Activated naive CD8-positive, alpha-beta T cell treated with anti-CD3 and anti-CD28 coated beads for 36 hours (primary cell): ENCODE data around the gene NAPG. TPM values are rescaled to one million over a fixed set of nuclear protein-coding genes. Genes with fewer than 3 reads are reported as not detected.
A peak's percentile ranks its signal among the peaks of the same experiment; 100 is the strongest.
"Not testable (repeated sequence)": the region's sequence is repeated elsewhere in the genome, so short reads cannot be mapped to it uniquely, and the experiment has no call there.

ENCODE experiments used
- DNase-seq: peaks from one replicate; pipeline ENCODE4 v3.0.0; 2021
- H3K27ac Mint-ChIP-seq: one replicate; pipeline ENCODE4 v1.8.0; 2022; ENCODE audit warnings: mild to moderate bottlenecking, moderate library complexity, mixed read lengths
- H3K27me3 Mint-ChIP-seq: one replicate; pipeline ENCODE4 v1.8.0; 2022; ENCODE audit warnings: mild to moderate bottlenecking, mixed read lengths
- H3K36me3 Mint-ChIP-seq: one replicate; pipeline ENCODE4 v1.8.0; 2021; ENCODE audit warnings: mild to moderate bottlenecking, mixed read lengths
- H3K4me1 Mint-ChIP-seq: one replicate; pipeline ENCODE4 v1.8.0; 2021; ENCODE audit warnings: mixed read lengths
- H3K4me3 Mint-ChIP-seq: one replicate; pipeline ENCODE4 v1.8.0; 2022; ENCODE audit warnings: mild to moderate bottlenecking, moderate library complexity, mixed read lengths
- H3K9me3 Mint-ChIP-seq: one replicate; pipeline ENCODE4 v1.8.0; 2022; ENCODE audit warnings: mixed read lengths
- total RNA-seq, 2 experiments: library from RNA; stranded (reverse); gene quantifications; one replicate each; pipeline ENCODE4 v1.2.3, GENCODE V29; 2021

The NAPG gene
- total RNA-seq, 2 experiments from 2014 or later: 28.8 to 29.6 TPM

GRCh38 chr18:10497206-10497749 lies 28.5 kb upstream of the NAPG start:
- no peak overlapping the region for H3K27ac Mint-ChIP-seq
- H3K9me3 Mint-ChIP-seq: peaks cover 5% of the 10 kb centered on the region
- H3K4me1 Mint-ChIP-seq: peaks cover 10% of the 10 kb centered on the region
- no peak for DNase-seq
- peaks cover 2% of the 10 kb centered on the region for H3K36me3 Mint-ChIP-seq
- H3K27me3 Mint-ChIP-seq: peaks cover 12% of the 10 kb centered on the region
- no peak overlapping the region for H3K4me3 Mint-ChIP-seq

GRCh38 chr18:10499230-10499629 lies 26.6 kb upstream of the NAPG start:
- H3K27ac Mint-ChIP-seq: no peak overlapping the region
- H3K4me3 Mint-ChIP-seq: no peak overlapping the region
- H3K4me1 Mint-ChIP-seq: peaks cover 10% of the 10 kb centered on the region
- H3K9me3 Mint-ChIP-seq: peaks cover 5% of the 10 kb centered on the region
- peaks cover 2% of the 10 kb centered on the region for H3K36me3 Mint-ChIP-seq
- peak; percentile 18 for DNase-seq
- peaks cover 18% of the 10 kb centered on the region for H3K27me3 Mint-ChIP-seq

- H3K4me3 Mint-ChIP-seq: no peak overlapping the region
- DNase-seq: no peak
- H3K27me3 Mint-ChIP-seq: peaks cover 23% of the 10 kb centered on the region
- H3K36me3 Mint-ChIP-seq: peaks cover 4% of the 10 kb centered on the region
- H3K9me3 Mint-ChIP-seq: peaks cover 9% of the 10 kb centered on the region
- H3K27ac Mint-ChIP-seq: no peak overlapping the region
- H3K4me1 Mint-ChIP-seq: peaks cover 10% of the 10 kb centered on the region
Observed at GRCh38 chr18:10500038-10500437, 25.8 kb upstream of the NAPG start.

DNA sequence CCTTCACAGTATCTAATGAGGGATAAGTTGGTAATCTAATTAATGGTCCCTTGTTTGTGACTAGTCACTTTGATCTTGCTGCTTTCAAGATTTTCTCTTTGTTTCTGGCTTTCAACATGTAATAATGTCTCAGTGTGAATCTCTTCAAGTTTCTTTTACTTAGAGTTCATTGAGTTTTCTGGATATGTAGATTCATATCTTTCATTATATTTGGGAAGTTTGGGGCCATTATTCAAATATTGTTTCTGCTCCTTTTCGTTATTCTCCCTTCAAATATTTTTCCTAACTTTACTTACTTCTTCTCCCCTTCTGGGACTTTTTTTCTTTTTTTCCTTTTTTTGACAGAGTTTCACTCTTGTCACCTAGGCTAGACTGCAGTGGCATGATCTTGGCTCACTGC lies 21.1 kb upstream of the NAPG start:
- DNase-seq: no peak
- Mint-ChIP-seq H3K4me3 (no peak overlapping the region), H3K27me3 (peaks cover 25% of the 10 kb centered on the region), H3K4me1 (peaks cover 2% of the 10 kb centered on the region), H3K36me3 (peaks cover 4% of the 10 kb centered on the region), H3K27ac (no peak overlapping the region), H3K9me3 (peaks cover 14% of the 10 kb centered on the region)

GRCh38 chr18:10505892-10506291 lies 19.9 kb upstream of the NAPG start:
- not testable (repeated sequence) for H3K4me1 Mint-ChIP-seq, H3K27ac Mint-ChIP-seq, H3K9me3 Mint-ChIP-seq, H3K36me3 Mint-ChIP-seq, DNase-seq, H3K4me3 Mint-ChIP-seq
- H3K27me3 Mint-ChIP-seq: peaks cover 19% of the 10 kb centered on the region

GRCh38 chr18:10508591-10508990 lies 17.2 kb upstream of the NAPG start:
- Mint-ChIP-seq H3K36me3 (peaks cover 2% of the 10 kb centered on the region), H3K27me3 (peaks cover 24% of the 10 kb centered on the region), H3K4me3 (no peak overlapping the region), H3K9me3 (peaks cover 9% of the 10 kb centered on the region), H3K4me1 (no peaks in the 10 kb centered on the region), H3K27ac (no peak overlapping the region)
- no peak for DNase-seq

DNA sequence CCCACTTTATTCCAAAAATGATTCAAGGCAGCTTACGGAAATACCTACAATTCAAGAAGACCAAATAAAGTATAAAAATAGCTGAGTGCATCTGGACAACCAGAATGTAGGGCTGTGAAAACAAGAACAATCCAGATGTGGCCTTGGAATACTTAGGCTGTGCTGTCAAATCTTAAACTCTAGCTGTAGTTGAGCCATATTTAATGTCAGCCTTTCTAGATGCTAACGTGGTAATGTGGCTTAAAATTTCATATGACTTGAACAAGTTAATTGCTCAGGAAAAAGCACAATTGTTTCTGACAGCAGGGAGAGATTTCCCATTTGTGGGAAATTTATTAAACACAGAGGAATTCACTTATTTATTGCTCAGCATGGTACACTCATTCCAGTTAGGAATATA lies 14.6 kb upstream of the NAPG start:
- peaks cover 6% of the 10 kb centered on the region for H3K9me3 Mint-ChIP-seq
- H3K27me3 Mint-ChIP-seq: peaks cover 27% of the 10 kb centered on the region
- H3K36me3 Mint-ChIP-seq: no peaks in the 10 kb centered on the region
- no peak for DNase-seq
- no peak overlapping the region for H3K27ac Mint-ChIP-seq
- H3K4me3 Mint-ChIP-seq: no peak overlapping the region
- H3K4me1 Mint-ChIP-seq: no peaks in the 10 kb centered on the region

DNA sequence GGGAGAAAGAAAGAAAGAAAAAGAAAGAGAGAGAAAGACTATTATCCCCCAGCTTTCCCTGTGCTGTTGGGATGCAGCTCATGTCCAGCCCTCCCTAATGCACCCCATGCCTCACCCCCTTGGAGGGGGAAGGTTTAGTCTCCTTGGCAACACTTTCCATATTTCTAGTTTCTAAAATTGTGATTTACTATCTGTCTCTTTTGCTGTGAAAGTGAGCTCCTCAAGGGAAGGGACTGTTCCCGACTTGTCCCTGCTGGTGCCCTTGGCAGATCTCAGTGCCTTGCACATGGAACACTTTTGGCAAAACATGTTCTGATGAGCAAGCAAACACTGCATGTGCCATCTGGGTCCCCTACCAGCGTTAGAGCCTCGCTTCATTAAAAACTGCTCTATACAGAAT lies 11.7 kb upstream of the NAPG start:
- no peak for DNase-seq
- H3K27me3 Mint-ChIP-seq: peaks cover 43% of the 10 kb centered on the region
- H3K4me1 Mint-ChIP-seq: no peaks in the 10 kb centered on the region
- H3K27ac Mint-ChIP-seq: no peak overlapping the region
- no peak overlapping the region for H3K4me3 Mint-ChIP-seq
- no peaks in the 10 kb centered on the region for H3K9me3 Mint-ChIP-seq
- H3K36me3 Mint-ChIP-seq: no peaks in the 10 kb centered on the region

- DNase-seq: no peak
- no peak overlapping the region for H3K4me3 Mint-ChIP-seq
- peaks cover under 1% of the 10 kb centered on the region for H3K4me1 Mint-ChIP-seq
- H3K27ac Mint-ChIP-seq: no peak overlapping the region
- H3K9me3 Mint-ChIP-seq: no peaks in the 10 kb centered on the region
- no peaks in the 10 kb centered on the region for H3K36me3 Mint-ChIP-seq
- H3K27me3 Mint-ChIP-seq: peaks cover 47% of the 10 kb centered on the region
Observed at GRCh38 chr18:10514601-10515000, 11.2 kb upstream of the NAPG start.

DNA sequence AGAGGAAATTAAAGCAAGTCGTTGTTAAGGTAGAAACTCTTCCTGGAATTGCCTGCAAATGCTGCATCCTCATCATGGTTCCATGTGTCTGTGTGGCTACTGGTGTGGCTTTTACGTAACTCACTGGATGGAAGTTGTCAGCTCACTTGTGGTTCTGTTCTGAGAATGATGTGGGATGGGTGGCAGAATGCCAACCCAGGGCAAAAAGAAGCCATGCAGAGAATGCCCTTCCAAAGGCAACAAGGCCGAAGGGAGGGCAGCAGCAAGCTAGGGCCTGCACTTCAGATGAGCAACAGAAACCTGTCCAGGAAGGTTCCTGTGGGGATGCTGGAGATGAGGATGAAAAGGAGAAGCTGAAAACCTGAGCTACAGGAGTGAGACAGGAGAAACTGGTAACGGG lies 10.4 kb upstream of the NAPG start:
- H3K36me3 Mint-ChIP-seq: no peaks in the 10 kb centered on the region
- peaks cover 6% of the 10 kb centered on the region for H3K4me1 Mint-ChIP-seq
- H3K4me3 Mint-ChIP-seq: no peak overlapping the region
- H3K27me3 Mint-ChIP-seq: peaks cover 47% of the 10 kb centered on the region
- DNase-seq: no peak
- H3K9me3 Mint-ChIP-seq: no peaks in the 10 kb centered on the region
- no peak overlapping the region for H3K27ac Mint-ChIP-seq

- H3K36me3 Mint-ChIP-seq: no peaks in the 10 kb centered on the region
- DNase-seq: no peak
- no peaks in the 10 kb centered on the region for H3K9me3 Mint-ChIP-seq
- H3K4me1 Mint-ChIP-seq: peaks cover 6% of the 10 kb centered on the region
- no peak overlapping the region for H3K27ac Mint-ChIP-seq
- H3K27me3 Mint-ChIP-seq: peaks cover 47% of the 10 kb centered on the region
- no peak overlapping the region for H3K4me3 Mint-ChIP-seq
Observed at GRCh38 chr18:10516078-10516477, 9.7 kb upstream of the NAPG start.

DNA sequence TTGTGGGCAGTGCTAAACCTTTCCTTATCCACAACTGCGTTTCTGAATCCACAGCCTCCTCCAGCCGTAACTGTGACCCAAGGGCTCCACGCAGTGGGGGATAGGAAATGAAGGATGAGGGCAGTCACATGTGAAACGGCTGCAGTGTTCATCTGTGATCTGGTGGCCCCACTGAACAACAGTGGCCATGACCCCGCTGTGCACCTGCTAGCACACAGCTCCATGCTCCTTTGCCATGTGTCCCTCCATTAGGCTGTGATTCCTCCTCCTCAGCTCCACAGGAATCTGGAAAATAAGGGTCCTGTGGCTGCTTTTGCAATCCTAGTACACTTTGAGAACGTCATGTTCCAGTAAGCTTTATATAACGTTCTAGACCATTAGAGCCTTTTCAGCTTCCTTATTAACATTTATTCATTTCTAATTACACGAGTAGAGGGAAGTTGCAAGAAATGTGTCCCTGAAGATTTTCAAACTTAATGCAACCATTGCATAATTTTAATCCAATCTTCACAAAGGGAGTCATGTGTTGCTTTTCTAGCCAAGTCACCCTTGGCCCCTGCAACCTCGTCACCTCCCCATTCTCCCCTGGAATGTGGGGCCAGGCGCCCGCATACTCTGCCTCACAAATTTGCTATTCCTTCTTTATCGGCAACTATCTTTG lies 7.1 kb upstream of the NAPG start:
- H3K27ac Mint-ChIP-seq: no peak overlapping the region
- peaks cover 6% of the 10 kb centered on the region for H3K4me1 Mint-ChIP-seq
- no peak overlapping the region for H3K4me3 Mint-ChIP-seq
- H3K36me3 Mint-ChIP-seq: no peaks in the 10 kb centered on the region
- peaks cover 36% of the 10 kb centered on the region for H3K27me3 Mint-ChIP-seq
- no peak for DNase-seq
- H3K9me3 Mint-ChIP-seq: no peaks in the 10 kb centered on the region

DNA sequence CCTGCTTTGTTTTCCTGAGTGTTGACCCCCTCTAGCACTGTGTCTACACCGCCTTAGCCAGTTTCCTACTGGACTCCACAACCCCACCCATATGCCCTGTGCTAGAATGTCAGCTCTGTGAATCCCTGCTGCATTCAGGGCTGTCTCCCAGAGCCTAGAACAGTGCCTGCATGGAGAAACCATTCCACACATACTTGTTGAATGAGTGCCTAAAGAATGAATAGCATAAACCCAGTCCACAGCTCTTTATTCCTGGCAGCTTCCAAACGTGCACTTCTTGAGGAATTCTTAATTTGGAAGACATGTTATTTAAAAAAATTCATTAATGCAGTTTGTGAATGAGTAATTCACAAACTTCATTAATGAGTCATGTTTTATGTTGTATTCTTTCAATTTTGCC lies 6.5 kb upstream of the NAPG start:
- Mint-ChIP-seq H3K4me1 (peaks cover 12% of the 10 kb centered on the region), H3K36me3 (no peaks in the 10 kb centered on the region), H3K27me3 (peaks cover 30% of the 10 kb centered on the region), H3K9me3 (no peaks in the 10 kb centered on the region), H3K27ac (no peak overlapping the region), H3K4me3 (no peak overlapping the region)
- DNase-seq: no peak

DNA sequence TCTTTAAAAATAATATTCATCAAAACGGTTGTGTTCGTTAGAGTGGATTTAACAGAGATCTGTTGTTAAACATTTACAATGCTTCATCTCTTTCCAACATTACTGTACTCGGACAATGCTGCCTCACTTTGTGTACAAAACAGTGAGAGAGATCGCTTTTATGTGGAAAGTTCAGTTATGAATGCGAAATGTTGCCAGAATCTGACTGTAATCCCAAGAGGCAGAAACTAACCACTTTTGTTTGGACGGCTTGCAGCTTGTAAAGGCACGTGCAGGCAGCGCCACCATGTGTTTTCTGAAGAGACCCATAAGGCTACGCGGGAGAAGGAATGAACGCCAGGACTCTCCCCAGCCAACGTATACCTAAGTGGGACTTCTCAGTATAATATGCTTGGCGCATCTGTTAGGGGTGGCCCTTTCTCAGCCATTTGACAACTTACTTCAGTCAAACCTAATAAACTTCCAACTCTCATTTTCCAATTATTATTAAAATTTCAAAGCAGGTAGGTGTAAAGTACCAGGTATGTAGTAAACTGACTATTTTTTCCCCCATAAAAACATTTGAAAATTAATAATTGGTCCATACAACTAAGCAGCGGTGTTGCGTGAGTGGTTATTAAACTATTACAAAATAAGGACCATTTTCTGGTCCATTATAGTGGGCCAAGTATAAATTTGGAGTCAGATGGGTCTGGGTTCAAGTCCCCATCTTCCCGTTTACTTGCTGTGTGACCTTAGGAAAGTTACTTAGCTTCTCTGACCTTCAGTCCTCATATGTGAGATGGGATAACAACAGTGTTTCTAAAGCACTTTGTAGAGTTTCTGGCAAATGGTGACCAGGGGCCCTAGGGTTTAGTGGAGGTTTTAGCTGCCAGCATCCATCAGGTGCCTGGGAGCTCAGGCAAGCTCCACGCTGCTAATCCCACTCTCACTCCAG lies 5.6 kb upstream of the NAPG start:
- Mint-ChIP-seq H3K4me3 (no peak overlapping the region), H3K36me3 (no peaks in the 10 kb centered on the region), H3K4me1 (peaks cover 21% of the 10 kb centered on the region), H3K27ac (no peak overlapping the region), H3K9me3 (no peaks in the 10 kb centered on the region), H3K27me3 (peaks cover 30% of the 10 kb centered on the region)
- DNase-seq: peak; percentile 48

DNA sequence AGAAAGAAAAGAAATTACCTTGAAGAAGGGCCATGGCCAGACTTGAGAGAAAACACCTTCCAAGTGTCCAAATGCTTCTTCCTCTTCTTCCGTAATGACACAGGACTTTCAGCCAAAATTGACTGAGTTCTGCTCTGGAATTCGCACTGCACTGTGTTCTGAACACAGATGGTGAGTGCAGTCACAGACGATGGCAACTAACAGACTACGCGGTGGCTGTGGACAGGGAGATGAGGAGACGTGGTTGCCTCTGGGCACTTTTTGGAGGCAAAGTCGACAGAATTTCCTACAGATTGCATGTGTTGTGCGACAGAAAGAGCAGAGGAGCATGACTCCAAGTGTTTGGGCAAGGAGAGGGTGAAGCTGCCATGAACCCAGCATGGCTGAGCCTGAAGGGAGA lies 4.3 kb upstream of the NAPG start:
- no peak overlapping the region for H3K4me3 Mint-ChIP-seq
- peaks cover 26% of the 10 kb centered on the region for H3K27me3 Mint-ChIP-seq
- no peaks in the 10 kb centered on the region for H3K36me3 Mint-ChIP-seq
- no peak overlapping the region for H3K27ac Mint-ChIP-seq
- no peaks in the 10 kb centered on the region for H3K9me3 Mint-ChIP-seq
- H3K4me1 Mint-ChIP-seq: peaks cover 22% of the 10 kb centered on the region
- no peak for DNase-seq
